ENCODE measurements around the gene FKBP8.
"Not testable (repeated sequence)": the region's sequence is repeated elsewhere in the genome, so short reads cannot be mapped to it uniquely, and the experiment has no call there.

FKBP8 gene

DNA sequence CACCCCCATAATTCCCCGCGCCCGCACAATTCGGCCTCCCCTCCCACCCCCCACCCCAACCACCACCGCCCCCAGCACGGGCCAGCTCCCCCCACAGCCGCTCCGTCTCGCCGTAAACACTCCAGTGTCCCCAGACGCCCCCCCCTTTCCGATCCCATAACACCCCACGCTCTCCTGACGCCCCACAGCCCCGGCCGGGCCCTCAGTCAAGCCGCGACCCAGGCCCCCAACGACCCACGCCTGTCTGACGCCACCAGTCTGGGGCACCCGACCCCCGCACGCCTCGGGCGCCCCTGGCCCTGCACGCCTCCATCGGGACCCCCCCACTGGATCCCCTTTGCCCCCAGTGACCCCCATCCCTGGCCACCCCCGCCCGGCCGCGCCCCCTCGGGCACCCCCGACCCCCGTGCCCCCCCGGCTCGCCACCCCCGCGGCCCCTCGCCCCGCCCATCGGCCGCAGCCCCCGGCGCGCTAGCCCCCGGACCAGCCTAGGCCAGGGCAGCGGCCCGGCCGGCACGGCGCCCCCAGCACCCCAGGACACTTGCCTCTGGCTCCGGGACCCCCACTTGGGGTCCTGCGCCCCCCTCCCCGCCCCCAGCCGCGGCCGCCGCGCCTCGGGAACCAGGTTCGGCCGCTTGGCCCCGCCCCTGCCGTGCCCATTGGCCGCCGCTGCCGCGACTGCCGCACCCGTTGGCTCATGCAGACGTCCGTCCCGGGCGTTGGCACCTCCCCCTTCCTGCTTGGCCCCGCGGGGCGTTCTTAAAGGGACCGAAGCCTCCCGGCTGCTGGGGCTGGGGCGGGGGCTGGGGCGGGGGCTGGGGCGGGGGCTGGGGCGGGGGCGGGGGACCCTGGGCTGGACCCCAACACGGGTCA lies at the start of gene FKBP8:
FKBP8 (minus strand) TSS at position 633 of the 873 bp plus-strand sequence. CDS start 1,603 bp downstream, outside the sequence.
- FAIRE-seq, result no peak

GRCh38 chr19:18592732-18593131 lies 49.4 kb upstream of the FKBP8 start:
- FAIRE-seq, result not testable (repeated sequence)

GRCh38 chr19:18591735-18592385 lies 48.5 kb upstream of the FKBP8 start:
- FAIRE-seq, result no peak

DNA sequence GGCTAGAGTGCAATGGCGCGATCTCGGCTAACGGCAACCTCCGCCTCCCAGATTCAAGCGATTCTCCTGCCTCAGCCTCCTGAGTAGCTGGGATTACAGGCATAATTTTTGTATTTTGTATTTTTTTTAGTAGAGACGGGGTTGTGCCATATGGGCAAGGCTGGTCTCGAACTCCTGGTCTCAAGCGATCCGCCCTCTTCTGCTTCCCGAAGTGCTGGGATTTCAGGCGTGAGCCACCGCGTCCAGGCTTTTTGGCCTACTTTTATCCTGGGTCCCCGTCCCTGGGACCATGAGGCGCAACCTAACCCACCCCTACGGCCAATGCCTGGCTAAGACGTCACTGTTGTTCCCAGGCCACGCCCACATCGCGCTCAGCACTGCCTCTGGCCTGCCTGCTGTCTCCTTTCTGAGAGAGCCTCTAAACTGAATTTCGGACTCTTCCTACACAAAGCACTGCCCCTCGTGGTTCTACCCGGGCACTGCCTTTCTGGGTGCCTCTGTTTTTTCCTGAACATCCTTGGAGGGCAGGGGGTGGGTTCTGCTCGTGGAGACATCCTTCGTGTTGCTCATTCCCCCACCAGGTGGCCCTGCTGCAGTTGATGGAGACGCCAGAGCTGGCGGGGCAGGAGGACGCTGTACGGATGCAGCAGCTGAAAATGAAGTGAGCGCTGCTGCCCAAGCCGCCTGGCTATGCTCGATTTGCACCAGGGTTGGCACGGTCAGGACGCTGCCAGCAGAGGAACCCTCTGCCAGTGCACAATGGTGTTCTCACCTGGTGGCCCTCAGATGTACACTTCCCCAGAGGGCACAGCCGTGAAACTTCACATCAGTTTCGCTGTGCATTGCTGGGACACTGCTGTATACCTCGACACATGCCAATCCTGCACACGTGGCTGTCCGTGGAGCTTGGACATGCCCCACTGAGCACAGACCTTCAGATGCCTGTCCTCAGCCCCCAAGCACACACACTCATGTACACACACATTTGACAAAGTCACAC lies 47.2 kb upstream of the FKBP8 start:
- peak; percentile 97 for FAIRE-seq

DNA sequence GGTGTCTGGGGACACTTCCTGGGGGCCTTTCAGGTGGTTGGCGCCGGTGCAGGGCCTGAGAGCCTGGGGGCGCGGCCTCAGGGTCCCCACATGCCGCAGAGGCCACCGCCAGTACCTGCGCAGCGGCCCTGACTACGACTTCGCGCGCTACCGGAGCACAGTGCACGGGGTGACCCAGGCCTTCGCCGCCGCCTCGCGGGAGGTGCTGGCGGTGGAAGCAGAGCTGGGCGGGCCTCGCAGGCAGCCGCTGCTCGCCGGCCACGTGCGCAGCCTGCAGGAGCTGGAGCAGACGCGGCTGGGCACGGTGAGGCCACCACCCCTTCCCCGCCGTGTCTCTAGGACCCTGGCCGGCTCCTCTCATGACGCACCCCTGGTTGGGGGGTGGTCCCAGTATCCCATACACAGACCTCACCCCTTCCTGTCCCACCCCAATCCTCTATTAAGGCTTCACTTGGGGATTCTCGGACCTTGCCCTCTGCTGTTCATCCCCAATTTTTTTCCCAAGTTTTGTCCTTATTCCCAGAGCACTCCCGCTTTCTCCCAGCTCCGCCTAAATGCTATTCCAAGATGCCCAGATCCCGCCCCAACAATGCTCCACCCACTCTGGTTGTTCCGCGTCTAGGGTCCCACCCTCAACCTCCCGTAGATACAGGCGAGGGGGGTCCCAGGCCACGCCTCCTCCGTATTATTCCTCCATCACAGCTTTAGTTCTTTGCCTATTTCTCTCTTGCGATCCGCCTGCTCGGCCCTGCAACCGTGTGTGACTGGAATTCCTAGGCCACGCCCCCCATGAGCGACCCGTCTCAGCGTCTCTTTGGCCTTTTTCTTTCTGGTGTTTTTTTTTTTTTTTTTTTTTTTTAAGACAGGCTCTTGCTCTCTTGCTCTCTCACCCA lies 46.3 kb upstream of the FKBP8 start:
- FAIRE-seq, result peak; percentile 97

GRCh38 chr19:18588611-18589379 lies 45.4 kb upstream of the FKBP8 start, which contains the start of gene REX1BD:
Gene REX1BD (plus strand): TSS chr19:18588798. CDS start chr19:18588802, 4 bp downstream.
- peak; percentile 17 for FAIRE-seq

GRCh38 chr19:18587962-18588610 lies 44.7 kb upstream of the FKBP8 start:
- FAIRE-seq, result no peak

DNA sequence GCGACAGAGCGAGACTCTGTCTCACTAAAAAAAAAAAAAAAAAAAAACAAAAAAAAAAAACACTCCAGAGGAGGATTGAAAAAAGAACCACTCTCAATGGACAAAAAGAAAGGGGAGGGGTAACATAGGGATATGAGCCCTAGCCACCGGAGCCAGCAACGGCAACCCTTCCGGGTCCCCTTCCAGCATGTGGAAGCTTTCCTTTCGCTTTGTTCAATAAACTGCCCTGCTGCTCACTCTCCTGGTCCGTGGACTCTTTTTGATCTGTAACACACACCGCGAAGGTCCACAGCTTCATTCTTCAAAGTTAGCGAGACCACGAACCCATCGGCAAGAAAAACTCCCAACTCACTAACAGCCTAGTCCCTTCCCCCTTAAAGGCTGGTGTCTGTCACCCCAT lies 44.2 kb upstream of the FKBP8 start:
- no peak for FAIRE-seq

GRCh38 chr19:18586306-18586705 lies 42.9 kb upstream of the FKBP8 start:
- no peak for FAIRE-seq

DNA sequence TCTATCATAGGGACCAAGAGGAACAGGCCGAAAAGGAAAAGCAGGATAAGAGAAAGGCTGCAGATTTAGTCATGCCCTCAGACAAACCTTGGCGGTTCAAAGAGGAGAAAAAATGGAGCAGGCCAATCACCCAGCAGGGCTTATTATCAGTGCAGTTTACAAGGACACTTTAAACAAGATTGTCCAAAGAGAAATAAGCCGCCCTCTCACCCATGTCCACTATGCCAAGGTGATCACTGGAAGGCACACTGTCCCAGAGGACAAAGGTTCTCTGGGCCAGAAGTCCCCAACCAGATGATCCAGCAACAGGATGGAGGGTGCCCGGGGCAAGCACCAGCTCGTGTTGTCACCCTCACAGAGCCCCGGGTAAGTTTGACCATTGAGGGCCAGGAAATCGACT lies 36.9 kb upstream of the FKBP8 start:
- no peak for FAIRE-seq

DNA sequence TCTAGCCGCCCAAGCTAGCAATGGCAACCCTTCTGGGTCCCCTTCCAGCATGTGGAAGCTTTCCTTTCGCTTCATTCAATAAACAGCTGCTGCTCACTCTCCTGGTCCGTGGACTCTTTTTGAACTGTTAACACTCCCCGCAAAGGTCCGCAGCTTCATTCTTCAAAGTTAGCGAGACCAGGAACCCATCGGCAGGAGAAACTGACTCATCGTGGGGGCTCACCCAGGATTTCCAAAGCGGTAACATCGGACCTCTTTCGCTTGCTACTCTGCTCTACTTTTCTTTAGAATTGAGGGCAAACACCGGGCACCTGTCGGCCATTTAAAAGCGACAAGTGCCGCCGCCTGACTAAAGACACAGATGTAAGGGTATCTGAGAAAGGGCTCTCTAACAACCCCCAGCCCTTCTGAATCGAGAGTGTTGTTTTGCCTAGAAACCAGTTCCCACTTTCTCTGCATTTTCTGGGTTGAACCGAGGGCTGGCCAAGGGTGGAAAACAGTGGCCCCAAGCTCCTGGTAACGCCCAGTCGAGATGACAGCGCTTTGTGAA lies 34.1 kb upstream of the FKBP8 start:
- no peak for FAIRE-seq

DNA sequence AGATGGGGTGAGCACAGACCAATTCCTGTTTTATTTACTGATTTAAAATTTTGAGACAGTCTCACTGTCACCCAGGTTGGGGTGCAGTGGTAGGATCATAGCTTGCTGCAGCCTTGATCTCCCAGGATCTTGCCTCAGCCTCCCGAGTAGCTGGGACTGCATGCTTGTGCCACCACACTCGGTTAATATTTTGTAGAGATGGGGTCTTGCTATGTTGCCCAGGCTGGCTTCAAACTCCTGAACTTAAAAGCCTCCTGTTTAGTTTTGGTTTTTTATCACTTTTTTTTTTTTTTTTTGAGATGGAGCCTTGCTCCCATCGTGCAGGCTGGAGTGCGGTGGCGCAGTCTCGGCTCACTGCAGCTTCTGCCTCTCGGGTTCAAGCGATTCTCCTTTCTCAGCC lies 33.0 kb upstream of the FKBP8 start:
- FAIRE-seq, result no peak

DNA sequence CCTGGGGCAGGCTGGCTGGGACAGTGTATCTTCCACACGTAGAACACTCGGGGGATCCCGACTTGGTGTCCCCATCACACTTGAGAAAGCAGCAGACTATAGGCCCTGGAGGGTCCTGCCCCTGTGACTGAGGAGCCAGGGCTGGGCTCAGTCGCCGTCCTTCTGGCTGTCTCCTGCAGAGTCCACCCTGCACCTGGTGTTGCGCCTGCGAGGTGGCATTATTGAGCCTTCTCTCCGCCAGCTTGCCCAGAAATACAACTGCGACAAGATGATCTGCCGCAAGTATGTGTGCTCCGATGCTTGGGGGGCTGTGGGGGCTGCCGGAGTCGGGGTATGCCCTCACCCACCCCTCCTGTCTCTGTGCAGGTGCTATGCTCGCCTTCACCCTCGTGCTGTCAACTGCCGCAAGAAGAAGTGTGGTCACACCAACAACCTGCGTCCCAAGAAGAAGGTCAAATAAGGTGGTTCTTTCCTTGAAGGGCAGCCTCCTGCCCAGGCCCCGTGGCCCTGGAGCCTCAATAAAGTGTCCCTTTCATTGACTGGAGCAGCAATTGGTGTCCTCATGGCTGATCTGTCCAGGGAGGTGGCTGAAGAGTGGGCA lies 31.4 kb upstream of the FKBP8 start:
- FAIRE-seq, result no peak

- FAIRE-seq, result peak; percentile 98
Measured at GRCh38 chr19:18571564-18572344, 28.4 kb upstream of the FKBP8 start, which contains the start of gene UBA52. Gene UBA52 (plus strand): TSS chr19:18571857. CDS start chr19:18573301, 1,444 bp downstream.

GRCh38 chr19:18568367-18568766 lies 25.0 kb upstream of the FKBP8 start:
- no peak for FAIRE-seq

GRCh38 chr19:18566953-18567352 lies 23.6 kb upstream of the FKBP8 start:
- no peak for FAIRE-seq

DNA sequence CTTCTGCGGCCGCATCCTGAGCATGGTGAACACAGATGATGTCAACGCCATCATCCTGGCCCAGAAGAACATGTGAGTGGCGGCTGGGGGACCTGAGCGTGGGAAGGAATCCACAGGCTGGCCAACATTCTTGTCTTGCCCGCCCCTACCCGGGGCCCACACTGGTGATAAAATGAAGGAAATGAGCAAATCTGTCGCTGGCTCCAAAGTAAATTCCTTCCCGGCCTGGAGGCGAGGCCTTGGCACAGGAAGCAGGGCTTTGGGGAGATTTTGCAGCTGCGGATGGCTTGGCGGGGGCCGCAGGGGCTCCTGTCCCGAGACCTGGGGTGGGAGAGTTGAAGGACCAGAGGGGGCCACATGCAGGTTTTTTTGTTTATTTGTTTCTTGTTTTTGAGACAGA lies 18.7 kb upstream of the FKBP8 start:
- no peak for FAIRE-seq

- FAIRE-seq, result no peak
Measured at GRCh38 chr19:18559685-18560084, 16.3 kb upstream of the FKBP8 start.

GRCh38 chr19:18558604-18559003 lies 15.2 kb upstream of the FKBP8 start:
- no peak for FAIRE-seq

All from G401.6 (cell line).